NB4 (cell line): ENCODE measurements around the gene DCDC2B.

Experiments used
- MYC ChIP-seq: IDR thresholded peaks from 2 replicates; pipeline ENCODE4 v1.6.1; 2011; ENCODE audit warnings: low read depth, low read length
- POLR2A ChIP-seq: IDR thresholded peaks from 2 replicates; pipeline ENCODE4 v1.6.1; 2011; ENCODE audit warnings: mild to moderate bottlenecking; ENCODE audit not compliant: insufficient read length; ENCODE audit errors: extremely low read depth
- TF ChIP-seq, protein P1 (sequence below): IDR thresholded peaks from one replicate; pipeline ENCODE4 v1.5.1; 2012; ENCODE audit warnings: low read depth, low read length
- TF ChIP-seq, protein P2 (sequence below): IDR thresholded peaks from 2 replicates; pipeline ENCODE4 v1.6.1; 2011; ENCODE audit warnings: low read depth, low read length

DNA sequence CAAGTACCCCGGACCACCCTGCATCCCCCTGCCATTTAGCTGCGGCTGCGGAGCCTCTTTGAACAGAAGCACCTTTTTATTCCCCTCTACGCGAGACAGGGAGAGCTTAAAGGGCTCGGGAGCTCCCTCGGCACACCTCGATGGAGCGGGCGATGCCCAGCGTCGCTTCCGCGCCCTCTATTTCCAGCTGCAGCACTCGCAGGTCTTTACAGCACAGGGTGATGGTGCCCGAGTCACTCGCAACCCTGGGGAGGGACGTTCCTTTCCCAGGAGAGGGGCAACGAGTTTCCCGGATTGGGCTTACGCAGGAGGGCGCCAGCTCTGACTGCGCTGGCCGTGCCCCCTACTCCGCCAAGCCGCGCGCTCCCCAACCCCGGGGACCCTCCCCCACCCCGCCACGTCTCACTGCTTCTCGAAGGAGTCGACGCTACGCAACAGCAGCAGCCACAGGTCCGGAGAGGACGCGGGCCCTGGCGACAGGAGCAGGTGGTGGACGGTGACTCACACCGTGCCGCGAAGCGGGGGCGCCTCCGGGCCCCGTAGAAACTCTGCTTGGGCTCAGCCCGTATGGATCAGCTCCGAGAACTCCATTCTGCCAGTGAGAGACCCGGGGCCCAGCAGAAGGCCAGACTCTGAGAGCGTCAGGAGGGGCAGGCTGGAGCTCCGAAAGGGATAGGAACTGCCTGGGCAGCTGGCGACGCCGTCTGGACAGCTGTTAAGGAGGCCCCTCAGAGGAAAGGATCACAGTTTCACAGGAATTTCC, 32.3 kb downstream of the DCDC2B start:
- TF ChIP-seq, protein P1, sequence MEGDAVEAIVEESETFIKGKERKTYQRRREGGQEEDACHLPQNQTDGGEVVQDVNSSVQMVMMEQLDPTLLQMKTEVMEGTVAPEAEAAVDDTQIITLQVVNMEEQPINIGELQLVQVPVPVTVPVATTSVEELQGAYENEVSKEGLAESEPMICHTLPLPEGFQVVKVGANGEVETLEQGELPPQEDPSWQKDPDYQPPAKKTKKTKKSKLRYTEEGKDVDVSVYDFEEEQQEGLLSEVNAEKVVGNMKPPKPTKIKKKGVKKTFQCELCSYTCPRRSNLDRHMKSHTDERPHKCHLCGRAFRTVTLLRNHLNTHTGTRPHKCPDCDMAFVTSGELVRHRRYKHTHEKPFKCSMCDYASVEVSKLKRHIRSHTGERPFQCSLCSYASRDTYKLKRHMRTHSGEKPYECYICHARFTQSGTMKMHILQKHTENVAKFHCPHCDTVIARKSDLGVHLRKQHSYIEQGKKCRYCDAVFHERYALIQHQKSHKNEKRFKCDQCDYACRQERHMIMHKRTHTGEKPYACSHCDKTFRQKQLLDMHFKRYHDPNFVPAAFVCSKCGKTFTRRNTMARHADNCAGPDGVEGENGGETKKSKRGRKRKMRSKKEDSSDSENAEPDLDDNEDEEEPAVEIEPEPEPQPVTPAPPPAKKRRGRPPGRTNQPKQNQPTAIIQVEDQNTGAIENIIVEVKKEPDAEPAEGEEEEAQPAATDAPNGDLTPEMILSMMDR, result no peak
- no peak for TF ChIP-seq POLR2A
- no peak for TF ChIP-seq MYC
- TF ChIP-seq, protein P2, sequence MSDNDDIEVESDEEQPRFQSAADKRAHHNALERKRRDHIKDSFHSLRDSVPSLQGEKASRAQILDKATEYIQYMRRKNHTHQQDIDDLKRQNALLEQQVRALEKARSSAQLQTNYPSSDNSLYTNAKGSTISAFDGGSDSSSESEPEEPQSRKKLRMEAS, result 0 out of 2 replicates have a peak, but pooled peaks have one; percentile 10
